ENCODE measurements around the gene TEC. TPM values are rescaled to one million over a fixed set of nuclear protein-coding genes. Genes with fewer than 3 reads are reported as not detected.
A peak's percentile ranks its signal among the peaks of the same experiment; 100 is the strongest.
"Not testable (repeated sequence)": the region's sequence is repeated elsewhere in the genome, so short reads cannot be mapped to it uniquely, and the experiment has no call there.

Gene TEC
- total RNA-seq, 2 experiments from 2014 or later, result 3.6 to 4.2 TPM

- no peak for ATAC-seq
- no peak for DNase-seq
- Mint-ChIP-seq H3K4me1 (ENCODE audit: low read depth) (peaks cover 35% of the 10 kb centered on the region), H3K9me3 (no peaks in the 10 kb centered on the region), H3K27ac (no peak overlapping the region), H3K27me3 (no peaks in the 10 kb centered on the region), H3K4me3 (no peak overlapping the region), H3K36me3 (ENCODE audit: low read depth) (peaks cover 10% of the 10 kb centered on the region)
- no peak for TF ChIP-seq CTCF (IDR thresholded peaks at IDR 0.05)
- ChIA-PET CTCF (interaction anchor here (1.4 kb wide), 1 partner anchor 138 kb away, joined by 3 read pairs; no protein-coding TSS in a partner anchor), POLR2A (no interaction called here)
- intact Hi-C loops (cut with micrococcal nuclease), result no loop called here
Measured at GRCh38 chr4:48172651-48173050, 97.0 kb downstream of the TEC start.

- Mint-ChIP-seq H3K4me1 (ENCODE audit: low read depth) (peaks cover 24% of the 10 kb centered on the region), H3K27me3 (no peaks in the 10 kb centered on the region), H3K4me3 (no peak overlapping the region), H3K9me3 (no peaks in the 10 kb centered on the region), H3K36me3 (ENCODE audit: low read depth) (peaks cover 17% of the 10 kb centered on the region), H3K27ac (no peak overlapping the region)
- DNase-seq (no peak), ATAC-seq (no peak)
- no peak for TF ChIP-seq CTCF (IDR thresholded peaks at IDR 0.05)
- ChIA-PET POLR2A (no interaction called here), CTCF (no interaction called here)
- intact Hi-C loops (cut with micrococcal nuclease), result no loop called here
Measured at GRCh38 chr4:48169636-48170035, 100.0 kb downstream of the TEC start.

- intact Hi-C loops (cut with micrococcal nuclease), result no loop called here
- ChIA-PET POLR2A (no interaction called here), CTCF (interaction anchor here (0.9 to 1.2 kb wide), 2 partner anchors 107 to 112 kb away, joined by 4 read pairs; no protein-coding TSS in a partner anchor)
- peak overlapping the region; percentile 0 for H3K27ac Mint-ChIP-seq
- peak; percentile 86 for ATAC-seq
- peaks cover 22% of the 10 kb centered on the region for H3K4me1 Mint-ChIP-seq (ENCODE audit: low read depth)
- DNase-seq, result no peak
- no peaks in the 10 kb centered on the region for H3K27me3 Mint-ChIP-seq
- H3K4me3 Mint-ChIP-seq, result no peak overlapping the region
- no peak for TF ChIP-seq CTCF (IDR thresholded peaks at IDR 0.05)
- H3K36me3 Mint-ChIP-seq (ENCODE audit: low read depth), result peaks cover 17% of the 10 kb centered on the region
- no peaks in the 10 kb centered on the region for H3K9me3 Mint-ChIP-seq
Measured at GRCh38 chr4:48167538-48168263, 101.9 kb downstream of the TEC start.

GRCh38 chr4:48164561-48164960 lies 105.1 kb downstream of the TEC start:
- CTCF ChIA-PET; H3K4me3 Mint-ChIP-seq; H3K9me3 Mint-ChIP-seq; POLR2A ChIA-PET; ATAC-seq; DNase-seq; H3K27ac Mint-ChIP-seq; intact Hi-C loops (cut with micrococcal nuclease); H3K27me3 Mint-ChIP-seq: not testable (repeated sequence)
- peaks cover 17% of the 10 kb centered on the region for H3K36me3 Mint-ChIP-seq (ENCODE audit: low read depth)
- peaks cover 41% of the 10 kb centered on the region for H3K4me1 Mint-ChIP-seq (ENCODE audit: low read depth)

GRCh38 chr4:48163746-48164145 lies 105.9 kb downstream of the TEC start:
- H3K9me3 Mint-ChIP-seq, result no peaks in the 10 kb centered on the region
- ATAC-seq (no peak), DNase-seq (no peak)
- H3K4me3 Mint-ChIP-seq, result no peak overlapping the region
- ChIA-PET CTCF (interaction anchor here (0.7 to 1.2 kb wide), 3 partner anchors 18 to 110 kb away, joined by 3 to 5 read pairs (median 3); no protein-coding TSS in a partner anchor), POLR2A (no interaction called here)
- no peaks in the 10 kb centered on the region for H3K27me3 Mint-ChIP-seq
- no peak overlapping the region for H3K27ac Mint-ChIP-seq
- peaks cover 21% of the 10 kb centered on the region for H3K36me3 Mint-ChIP-seq (ENCODE audit: low read depth)
- intact Hi-C loops (cut with micrococcal nuclease), result no loop called here
- H3K4me1 Mint-ChIP-seq (ENCODE audit: low read depth), result peaks cover 41% of the 10 kb centered on the region
- no peak for TF ChIP-seq CTCF (IDR thresholded peaks at IDR 0.05)
